GM15510 (cell line): ENCODE measurements around the gene NHEJ1.

ENCODE experiments used
- POLR2A ChIP-seq: IDR thresholded peaks from 3 replicates; pipeline ENCODE4 v1.6.1; 2011; ENCODE audit warnings: borderline replicate concordance; ENCODE audit not compliant: insufficient read length; ENCODE audit errors: extremely low read depth

The NHEJ1 gene

GRCh38 chr2:219186754-219187456, 26.3 kb upstream of the NHEJ1 start:
- no peak for TF ChIP-seq POLR2A

DNA sequence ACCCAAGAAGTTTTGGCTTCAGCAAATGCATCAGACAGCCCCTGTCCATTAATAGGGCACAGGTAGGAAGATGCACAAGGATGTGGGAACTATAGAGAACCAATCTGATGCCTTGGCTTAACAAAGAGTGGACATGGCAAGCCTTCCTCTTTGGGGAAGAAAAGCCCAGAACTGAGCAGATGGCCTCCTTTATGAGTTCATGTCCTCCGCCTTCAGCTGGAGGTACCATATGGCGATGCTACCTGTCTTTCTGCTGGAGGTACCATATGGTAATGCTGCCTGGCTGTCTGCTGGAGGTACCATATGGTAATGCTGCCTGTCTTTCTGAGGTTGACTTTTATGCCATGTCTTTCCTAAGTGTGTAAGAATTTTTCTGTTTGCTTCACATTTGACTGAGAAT, 23.5 kb upstream of the NHEJ1 start:
- no peak for TF ChIP-seq POLR2A

GRCh38 chr2:219183151-219183772, 22.6 kb upstream of the NHEJ1 start:
- TF ChIP-seq POLR2A = no peak

- no peak for TF ChIP-seq POLR2A
These were observed 21.9 kb upstream of the NHEJ1 start for GRCh38 chr2:219182331-219183150.

- TF ChIP-seq POLR2A = no peak
These were observed 20.9 kb upstream of the NHEJ1 start for GRCh38 chr2:219181531-219181930.

DNA sequence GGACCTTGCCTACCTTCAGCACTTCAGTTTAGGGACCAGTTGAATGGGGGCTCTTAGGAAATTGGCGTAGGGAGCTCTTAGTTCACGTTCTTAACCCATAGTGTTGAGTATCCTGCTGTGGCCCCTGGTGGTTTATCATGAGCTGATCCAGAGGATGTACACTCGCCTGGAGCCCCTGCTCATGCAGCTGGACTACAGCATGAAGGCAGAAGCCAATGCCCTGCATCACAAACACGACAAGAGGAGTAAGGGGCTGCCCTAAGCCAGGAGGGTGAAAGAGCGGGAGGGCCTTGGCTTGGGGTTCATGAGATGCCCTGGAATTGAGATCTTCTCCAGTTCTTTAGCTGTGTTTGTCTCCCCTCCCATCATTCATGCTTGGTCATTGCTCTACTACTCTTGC, 20.3 kb upstream of the NHEJ1 start:
- no peak for TF ChIP-seq POLR2A

DNA sequence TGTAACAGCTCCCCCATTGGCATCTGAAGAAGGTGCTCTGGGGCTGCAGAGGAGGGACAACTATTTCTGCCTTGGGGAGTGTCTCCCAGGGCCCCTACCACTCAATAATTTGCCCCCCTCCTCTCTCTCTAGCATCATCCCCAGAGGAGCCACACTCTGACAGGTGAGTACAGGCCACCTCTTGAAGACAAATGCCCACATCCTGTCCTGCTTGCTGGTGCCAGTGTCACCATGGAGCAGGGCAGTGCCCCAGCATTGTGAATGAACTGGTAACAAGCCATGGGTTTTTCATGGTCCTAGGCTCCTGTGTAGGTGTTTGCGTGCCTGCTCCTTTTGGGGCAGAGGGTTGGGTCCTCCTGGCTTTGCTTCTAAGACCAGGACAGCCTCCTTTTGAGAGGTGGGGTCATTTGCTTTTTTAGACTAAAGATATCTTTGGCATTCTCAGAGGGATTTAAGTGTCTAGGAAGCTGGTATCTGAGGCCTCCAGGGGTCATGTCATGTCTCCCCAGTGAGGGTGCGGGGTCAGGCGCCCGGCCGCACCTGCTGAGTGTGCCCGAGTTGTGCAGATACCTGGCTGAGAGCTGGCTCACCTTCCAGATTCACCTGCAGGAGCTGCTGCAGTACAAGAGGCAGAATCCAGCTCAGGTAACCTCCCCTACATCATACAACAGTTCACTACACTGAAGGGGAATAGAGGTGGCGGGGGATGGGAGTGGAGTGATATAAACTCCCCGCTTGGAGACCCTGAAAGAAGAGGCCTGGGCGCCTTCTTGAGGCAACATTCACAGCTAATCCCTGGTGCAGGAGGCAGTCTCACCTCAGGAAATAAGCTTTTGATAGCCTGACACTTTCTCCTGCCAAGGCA, 19.2 kb upstream of the NHEJ1 start:
- TF ChIP-seq POLR2A = no peak

DNA sequence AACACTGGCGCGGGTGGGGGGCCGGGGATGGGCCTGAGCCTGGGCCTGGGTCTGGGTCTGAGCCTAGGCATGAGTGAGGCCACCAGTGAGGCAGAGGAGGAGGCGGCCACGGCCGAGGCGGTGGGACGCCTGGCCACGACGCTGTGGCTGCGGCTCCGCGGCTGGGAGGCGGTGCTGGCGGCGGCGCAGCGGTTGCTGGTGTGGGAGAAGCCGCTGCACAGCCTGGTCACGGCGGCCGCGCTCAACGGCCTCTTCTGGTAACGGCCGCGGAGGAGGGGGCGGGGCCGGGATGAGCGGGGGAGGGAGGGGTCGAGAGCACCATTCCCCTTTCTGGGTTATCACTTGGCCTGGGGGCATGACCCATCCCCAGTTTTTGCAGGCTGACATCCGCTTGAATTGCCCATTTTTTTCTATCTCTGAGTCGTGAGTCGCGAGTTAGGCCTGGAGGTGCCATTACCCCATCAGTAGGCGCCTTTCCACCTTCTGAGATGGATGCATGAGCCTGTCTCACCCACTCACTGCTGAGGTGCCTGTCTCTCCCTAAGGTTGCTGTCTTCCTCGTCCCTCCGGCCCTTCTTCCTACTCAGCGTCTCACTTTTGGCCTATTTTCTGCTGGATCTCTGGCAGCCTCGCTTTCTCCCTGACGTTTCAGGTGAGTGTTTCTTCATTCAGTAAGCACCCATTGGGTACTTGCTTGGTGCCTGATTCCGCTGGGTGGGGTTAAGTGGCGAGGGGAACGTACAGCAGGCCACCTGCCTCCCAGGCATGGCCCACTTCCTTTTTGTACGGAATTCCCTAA, 18.0 kb upstream of the NHEJ1 start:
- TF ChIP-seq POLR2A = no peak

DNA sequence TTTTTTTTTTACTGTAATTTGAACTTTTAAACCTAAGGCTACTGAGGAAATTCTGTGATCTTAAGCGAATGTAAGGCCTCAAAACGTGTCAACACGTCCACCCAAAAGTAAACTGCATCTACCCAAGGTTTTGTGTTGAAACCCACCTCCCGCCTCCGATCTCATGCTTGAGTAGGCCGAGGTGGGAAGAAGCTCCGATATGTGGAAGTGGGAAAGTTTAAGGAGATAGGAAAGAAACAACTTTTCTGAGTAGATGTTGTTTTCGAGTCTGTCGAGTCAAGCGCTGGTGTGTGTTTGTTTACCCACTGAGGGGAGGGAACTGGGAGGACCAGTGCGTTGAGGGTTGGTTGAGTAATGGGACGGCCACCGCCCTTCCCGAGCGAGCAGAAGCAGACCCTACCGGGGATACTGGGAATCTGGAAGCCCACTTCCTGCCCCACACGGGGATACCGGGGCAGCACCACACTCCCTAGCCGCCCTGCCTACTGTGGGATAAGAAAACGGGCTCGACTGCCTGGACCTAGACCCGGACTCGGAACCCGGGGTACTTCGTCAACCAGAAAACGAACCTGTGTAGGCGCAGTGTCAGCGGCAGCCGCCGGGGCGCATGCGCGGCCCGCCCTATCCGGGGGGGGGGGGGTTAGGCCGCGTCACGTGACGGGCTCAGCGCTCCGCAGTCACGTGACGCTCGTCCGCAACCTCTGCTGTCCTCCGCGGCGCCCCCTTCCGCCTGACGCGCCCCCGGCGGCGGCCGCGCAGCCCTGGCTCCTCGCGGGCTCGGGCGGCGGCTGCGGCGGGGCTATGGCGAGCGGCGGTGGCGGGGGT, 17.1 kb upstream of the NHEJ1 start, which contains the start of gene RETREG2:
RETREG2 (plus strand) TSS at position 724 of the 825 bp plus-strand sequence; CDS start at position 802, 78 bp downstream.
- peak; percentile 89 for TF ChIP-seq POLR2A

DNA sequence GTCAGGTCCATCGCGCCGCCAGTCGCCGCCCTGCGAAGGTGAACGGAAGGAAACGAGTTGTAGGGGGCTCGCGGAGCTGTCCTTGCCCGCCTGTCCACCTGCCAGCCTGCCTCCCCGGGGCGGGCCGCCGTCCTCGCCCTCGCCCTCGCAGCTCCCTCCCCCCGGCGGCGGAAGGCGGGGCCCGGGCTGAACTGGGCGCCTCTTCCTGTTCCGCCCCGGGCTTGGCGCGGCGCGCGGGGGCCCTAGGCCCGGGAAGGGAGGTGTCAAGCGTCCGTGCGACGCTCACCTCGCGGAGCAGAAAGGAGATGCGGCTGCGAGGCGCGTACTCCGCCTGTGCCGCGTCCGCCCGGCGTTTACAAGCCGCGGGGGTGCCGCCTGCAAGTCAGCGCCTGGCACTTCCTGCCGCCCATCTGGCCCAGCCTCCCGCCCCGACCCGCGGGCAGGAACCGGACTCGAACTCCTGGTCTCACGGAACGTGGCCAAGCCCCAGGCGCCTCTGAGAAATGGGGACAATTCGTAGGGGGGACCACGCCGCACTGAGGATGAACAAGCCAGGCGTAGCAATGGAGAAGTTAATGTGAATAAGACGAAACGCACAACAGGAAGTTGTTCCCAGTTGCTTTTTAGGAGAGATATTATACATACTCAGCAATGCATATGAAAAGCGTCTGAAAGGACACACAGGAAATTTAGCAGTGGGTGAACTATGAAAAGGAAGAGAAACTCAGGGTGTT, 16.4 kb upstream of the NHEJ1 start, which contains the start of gene CNPPD1:
CNPPD1 (minus strand) TSS at position 108 of the 734 bp plus-strand sequence; CDS start at position 11, 97 bp downstream.
- TF ChIP-seq POLR2A = peak; percentile 87

- TF ChIP-seq POLR2A = peak; percentile 23
These were observed 15.6 kb upstream of the NHEJ1 start for GRCh38 chr2:219175928-219176817.
